GM19193 (cell line): Measurements from ENCODE around the gene ACAN.

Experiments used
- POLR2A ChIP-seq: IDR thresholded peaks from 4 replicates; pipeline ENCODE4 v1.6.1; 2011; ENCODE audit not compliant: insufficient read depth, insufficient read length; ENCODE audit errors: extremely low read depth

The ACAN gene

DNA sequence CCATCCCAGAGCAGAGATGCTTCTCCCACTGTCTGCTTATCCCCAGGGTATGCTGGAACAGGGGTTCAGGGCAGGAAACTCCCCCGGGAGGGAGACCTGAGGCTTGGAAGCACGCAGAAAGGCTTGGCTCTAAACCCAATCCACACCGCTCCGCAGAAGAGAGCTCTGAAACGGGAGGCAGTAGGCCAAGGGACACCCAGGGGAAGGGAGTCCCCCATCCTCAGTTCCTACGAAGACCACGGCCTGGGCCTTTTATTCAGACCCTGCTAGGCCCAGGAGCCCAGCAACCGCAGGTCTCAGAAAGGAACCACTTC, 93.9 kb downstream of the ACAN start:
- no peak for TF ChIP-seq POLR2A

DNA sequence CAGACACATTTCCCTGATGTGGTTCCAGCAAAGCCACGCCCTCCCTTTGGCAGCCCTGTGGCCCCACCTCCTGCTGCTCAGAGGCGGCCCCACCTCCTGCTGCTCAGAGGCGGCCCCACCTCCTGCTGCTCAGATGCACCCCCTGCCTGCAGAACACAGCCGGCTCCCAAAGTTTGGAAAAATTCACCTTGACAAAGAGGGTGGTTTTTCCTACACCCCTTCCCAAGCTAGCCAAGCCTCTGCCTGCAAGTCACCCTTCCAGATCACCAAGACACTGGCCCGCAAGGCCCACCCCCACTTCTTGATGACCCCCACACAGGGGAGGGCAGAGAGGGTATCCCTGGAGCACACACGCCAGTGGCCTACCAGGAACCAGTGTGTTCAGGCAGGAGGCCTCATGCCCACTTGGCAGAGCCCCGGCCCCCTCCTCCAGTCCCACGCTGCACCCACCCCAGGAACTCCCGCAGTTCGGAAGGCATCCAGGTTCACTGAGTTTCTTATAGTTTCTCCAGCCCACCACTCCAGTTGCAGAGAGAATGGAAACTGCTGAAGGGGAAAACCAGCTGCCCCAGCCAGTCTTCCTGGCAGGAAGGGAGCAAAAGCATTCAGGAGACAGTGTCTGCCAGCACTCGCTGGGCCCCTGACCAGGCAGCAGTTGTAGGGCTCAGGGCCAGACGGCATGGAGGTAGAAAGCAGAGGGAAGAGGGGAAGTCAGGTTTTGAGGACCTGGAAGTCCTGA, 94.4 kb downstream of the ACAN start:
- TF ChIP-seq POLR2A, result no peak

DNA sequence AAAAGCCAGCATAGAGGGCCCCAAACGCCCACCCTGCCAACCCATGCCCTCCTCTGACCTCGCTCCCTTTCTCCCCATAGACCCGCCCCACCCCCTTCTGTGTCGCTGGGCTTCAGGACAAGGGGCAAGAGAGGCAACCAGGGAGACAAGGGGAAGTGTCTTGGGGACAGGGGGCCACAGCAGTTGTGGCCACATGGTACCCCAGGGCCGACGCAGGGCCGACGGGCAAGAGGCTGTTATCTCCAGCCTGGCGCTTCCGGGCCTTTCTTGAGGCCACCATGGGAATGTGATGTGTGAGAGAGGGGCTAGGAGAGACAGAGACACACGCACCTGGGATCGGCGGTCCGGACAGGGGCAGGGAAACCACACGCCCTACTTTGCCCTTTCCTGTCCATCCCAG, 95.5 kb downstream of the ACAN start:
- TF ChIP-seq POLR2A, result no peak

DNA sequence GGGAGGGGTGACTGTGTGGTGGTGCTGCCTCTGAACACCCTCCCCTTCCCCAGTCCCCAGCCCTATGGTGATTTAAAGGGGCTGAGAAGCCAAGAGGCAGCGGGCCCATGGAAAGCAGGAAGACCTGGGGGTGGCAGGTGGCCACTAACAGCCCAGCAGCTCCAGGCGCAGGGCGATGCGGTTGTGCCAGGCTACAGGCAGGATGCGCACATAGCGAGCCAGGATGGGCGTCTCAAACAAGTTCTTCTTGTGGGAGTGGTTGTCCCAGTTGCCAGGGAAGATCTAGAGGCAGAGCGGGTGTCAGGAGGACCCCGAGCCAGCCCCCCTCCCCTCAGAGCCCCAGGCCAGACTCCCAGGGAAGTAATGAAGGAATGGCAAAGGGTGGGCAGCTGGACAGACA, 96.0 kb downstream of the ACAN start:
- TF ChIP-seq POLR2A, result no peak

DNA sequence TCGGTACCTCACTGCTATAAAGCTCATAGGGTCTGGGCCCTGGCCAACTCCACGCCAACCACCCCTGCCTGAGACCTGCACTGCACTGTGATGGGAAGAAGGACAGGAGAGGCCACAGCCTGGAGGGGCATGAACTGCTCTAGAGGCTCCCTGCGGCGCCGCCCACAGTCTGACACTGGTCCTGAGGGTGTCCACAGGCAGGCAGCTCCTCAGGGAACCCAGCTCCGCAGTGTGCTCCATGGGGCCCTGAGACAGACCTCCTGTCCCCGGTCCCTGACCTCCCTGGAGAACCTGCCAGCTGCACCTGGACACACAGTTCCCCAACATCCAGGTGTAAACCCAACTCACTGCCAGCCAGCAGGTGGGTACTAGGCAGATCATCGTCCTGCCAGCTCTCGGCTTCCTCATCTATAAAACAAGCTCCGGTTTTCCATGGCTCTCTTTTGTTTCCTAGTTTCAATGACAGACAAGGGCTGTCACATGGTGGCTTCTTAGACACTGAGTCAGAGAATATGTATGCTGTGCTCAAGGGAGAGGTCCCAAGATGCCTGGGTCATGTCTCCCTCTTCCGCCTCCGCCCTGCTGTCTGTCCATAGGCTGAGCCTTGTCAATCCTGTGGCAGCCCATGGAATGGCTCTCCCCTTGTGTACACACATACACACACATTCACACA, 97.2 kb downstream of the ACAN start:
- no peak for TF ChIP-seq POLR2A

DNA sequence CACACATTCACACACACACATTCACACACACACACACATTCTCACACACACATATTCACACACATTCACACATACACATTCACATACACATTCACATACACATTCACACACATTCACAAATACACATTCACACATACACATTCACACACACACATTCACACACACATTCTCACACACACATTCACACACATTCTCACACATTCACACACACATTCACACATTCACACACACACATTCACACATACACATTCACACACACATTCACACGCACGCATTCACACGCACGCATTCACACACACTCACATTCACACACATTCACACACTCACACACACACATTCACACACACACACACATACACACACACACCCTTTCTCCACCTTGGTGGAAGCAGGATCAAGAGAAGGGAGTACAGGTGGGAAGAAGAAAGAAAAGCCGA, 97.8 kb downstream of the ACAN start:
- no peak for TF ChIP-seq POLR2A

DNA sequence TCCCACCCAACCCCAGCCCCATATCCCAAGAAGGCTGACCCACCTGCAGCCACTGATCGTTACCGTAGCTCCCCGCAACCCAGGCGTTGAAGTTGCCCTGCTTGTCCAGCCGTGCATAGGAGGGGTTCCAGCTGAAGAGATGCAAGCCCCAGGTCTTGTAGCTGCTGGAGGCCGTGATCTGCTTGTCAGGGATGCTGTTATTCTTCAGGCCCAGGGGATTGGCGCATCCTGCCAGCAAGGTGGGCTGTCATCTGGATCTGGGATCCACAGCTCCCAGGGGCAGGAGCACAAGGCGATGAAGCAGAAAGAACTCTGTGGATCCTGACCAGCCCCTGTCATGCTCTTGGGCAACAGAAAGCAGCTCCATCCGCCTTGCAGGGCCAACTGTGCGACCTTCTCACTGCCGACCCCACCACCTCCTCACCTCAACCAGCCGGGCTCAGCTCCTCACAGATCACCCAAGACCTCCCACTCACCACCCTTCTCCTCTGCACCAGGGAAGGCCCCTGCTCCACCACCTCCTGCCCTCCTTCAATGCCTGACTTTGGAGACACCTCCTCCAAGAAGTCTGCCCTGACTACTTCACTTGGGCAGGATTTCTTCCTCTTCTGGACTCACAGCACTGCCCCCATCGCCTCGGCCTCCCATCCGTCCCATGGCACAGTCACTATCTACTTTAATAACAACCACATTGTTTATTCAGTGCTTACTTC, 98.4 kb downstream of the ACAN start:
- no peak for TF ChIP-seq POLR2A

DNA sequence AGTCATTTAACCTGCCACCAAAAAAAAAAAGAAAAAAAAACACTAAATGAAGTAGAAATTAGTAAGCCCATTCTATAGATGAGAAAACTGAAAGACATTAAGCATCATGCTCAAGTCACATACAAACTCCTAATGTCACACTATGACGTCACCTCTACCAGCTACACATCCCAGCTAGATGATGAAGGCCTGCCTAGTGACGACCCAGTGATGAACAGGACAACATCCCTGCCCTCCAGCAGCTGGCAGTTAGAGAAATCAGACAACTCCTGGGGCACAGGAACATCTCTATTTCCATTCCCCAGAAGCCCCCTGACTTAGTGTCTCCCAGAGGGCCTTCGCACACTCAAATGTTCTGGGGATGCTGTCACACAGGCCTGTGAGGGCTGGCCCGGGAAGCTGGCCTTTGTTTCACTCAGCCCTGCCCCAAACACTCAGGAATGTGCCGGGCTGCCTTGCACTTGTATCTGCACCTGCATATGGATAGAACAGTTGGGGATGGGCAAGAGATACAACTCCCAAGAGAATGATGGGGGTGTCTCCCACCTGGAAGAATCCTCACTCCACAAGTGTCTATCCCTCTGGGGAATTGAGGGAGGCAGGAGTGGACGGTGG, 99.1 kb downstream of the ACAN start:
- no peak for TF ChIP-seq POLR2A

DNA sequence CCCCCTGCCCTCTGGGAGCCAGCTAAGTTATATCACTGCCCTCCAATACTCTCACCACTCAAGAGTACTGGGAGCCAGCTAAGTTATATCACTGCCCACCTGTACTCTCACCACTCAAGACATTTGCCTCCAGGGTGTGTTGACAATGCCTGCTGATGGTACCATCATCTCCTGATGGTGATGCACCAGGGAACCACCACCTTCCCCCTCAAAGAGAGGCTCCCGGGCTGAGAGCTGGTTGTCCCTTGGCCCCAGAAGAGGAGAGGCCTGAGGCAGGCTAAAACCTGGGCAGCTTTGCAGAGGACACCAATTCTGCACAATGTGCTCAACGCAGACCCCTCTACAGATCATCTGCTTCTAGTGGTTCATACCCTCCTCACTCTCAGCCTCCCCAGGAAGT, 99.6 kb downstream of the ACAN start:
- no peak for TF ChIP-seq POLR2A

DNA sequence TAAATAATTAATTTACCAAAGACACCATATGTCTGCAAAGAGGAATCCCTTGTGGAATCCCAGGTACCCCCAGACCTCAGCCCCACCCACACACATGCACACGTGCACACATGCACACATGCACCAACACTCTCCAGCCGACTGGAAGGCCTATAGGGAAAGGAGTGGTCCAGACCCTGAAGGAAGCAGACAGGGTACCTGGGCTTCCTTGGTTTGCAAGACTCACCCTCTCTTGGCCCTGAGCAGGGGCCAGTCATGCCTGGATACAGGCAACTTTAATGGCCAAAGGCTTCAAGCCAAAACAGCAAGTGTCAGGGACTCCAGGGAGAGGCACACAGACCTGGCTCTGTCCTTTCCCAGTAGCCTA, 101.0 kb downstream of the ACAN start:
- TF ChIP-seq POLR2A, result no peak

DNA sequence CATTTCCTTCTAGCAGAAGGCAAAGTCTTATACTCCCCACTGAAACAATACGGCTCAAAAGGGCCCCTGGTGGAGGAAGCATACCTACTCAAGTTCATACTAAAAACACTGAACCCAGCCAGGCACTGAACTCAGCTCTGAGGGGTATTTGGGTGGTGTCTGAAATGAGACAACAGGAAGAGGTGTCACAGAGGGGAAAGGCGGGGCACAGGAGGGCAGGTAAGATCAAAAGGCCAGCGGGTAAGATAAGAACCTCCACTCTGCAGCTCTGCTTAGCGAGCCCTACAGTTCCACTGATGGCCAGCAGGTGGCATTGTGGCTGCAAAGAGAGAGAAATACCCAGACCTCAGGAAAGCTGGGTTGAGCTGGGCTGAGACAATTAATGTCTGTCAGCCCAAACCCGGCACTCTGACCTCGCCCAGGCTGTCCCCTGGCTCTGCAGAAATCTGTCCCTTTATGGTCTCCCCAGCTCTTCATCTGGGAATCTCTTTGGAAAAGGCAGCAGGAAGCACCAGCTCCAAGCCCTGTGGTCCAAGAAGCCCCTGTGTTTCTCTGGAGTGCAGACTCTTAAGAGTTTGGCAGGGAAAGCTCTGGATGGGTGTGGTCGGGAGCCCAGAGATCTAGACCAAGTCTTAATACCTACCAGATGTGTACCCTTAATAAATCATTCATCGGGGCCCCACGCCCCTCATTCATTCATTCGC, 101.5 kb downstream of the ACAN start:
- no peak for TF ChIP-seq POLR2A

DNA sequence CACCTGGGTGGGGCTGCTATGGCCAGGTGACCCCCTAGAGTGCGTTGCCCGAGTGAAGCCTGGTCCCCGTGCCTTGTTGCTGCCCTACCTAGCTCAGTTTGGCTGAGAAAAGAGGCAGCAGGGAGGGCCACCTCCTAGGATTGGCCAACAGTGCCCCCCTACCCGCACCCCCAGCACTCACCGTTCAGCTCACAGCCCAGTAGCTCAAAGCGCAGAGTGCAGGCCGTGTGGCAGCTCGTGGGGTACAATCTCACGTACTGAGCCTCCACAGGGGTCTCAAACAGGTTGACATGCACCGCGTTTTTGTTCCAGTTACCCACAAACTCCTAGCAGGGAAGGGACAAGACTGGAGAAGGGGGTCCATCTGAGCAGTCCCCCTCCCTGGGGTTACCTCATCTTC, 102.3 kb downstream of the ACAN start:
- no peak for TF ChIP-seq POLR2A

DNA sequence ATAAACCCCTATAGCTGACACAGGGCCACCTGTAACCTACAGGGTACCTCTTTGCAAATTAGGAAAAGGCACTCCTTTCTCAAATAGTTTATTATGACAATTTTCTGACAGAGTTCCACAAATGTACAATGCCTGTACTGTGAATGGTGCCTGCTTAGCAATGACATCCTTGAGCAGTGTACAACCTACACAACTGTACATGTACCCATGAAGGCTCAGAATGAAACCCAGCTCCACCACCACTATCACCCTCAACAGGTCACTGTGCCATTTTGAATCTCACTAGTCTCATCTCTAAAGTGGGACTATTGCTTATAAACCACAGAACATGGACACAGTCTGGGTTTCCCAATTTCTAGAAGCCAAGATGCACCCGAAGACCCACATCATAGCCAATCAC, 102.9 kb downstream of the ACAN start:
- TF ChIP-seq POLR2A, result no peak

DNA sequence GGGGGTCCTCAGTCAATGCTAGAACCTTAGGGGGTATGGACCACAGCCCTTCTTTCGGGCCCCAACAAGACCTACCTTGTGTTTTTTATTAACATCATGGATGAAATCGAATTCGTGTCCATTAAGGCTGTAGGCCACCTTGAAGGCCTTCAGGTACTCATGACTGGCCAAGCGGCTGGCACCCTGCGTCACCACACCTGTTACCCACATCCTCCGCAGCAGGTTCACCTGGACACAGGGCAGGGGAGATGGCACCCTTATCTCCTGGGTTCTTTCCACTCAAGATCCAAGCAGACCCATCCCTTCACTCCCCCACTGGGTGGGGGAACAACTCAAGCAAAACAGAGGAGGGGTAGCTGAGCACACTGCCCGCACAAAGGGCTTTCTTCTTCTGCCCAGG, 103.3 kb downstream of the ACAN start:
- no peak for TF ChIP-seq POLR2A

DNA sequence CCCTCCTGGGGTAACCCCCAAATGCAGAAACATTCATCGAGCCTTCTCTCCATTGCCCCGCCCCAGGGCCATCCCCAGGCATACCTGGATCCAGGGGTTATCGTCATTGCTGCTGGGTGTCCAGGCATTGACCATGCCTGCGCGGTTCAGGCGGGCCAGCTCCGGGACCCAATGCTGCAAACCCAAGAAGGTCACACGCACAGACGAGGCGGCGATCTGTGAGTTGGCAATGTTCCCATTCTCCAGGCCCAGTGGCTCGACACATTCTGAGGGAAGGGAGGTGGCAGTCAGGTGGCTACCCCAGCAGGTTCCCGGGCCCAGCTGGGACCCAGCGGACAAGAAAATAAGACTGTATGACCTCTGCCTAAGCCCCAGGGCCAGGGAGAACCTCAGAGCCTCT, 103.9 kb downstream of the ACAN start:
- TF ChIP-seq POLR2A, result no peak
